Calu3 (cell line): Measurements from ENCODE around the gene MTUS2. TPM values are rescaled to one million over a fixed set of nuclear protein-coding genes. Genes with fewer than 3 reads are reported as not detected.

Experiments
- BruUV-seq: library from RNA; stranded (reverse); fragments of 400-500 nt; replicated peaks from 2 replicates; lab custom pipeline; 2021; lab: Mats Ljungman, UMichigan
- CTCF ChIA-PET: fragments of 300-600 bp; sonication (Branson Sonifier 250); formaldehyde crosslinking; loops from one replicate; lab custom pipeline; 2022; ENCODE audit warnings: antibody characterized with exemption; lab: Charles Lee
- DNase-seq: peaks from one replicate; pipeline ENCODE4 v3.0.0; 2022
- H3K27ac Mint-ChIP-seq: one replicate; pipeline ENCODE4 v1.8.0; 2022; ENCODE audit warnings: mixed read lengths; ENCODE audit not compliant: unreplicated experiment
- H3K27me3 Mint-ChIP-seq: one replicate; pipeline ENCODE4 v1.8.0; 2022; ENCODE audit warnings: mixed read lengths; ENCODE audit not compliant: unreplicated experiment
- H3K36me3 Mint-ChIP-seq: one replicate; pipeline ENCODE4 v1.8.0; 2022; ENCODE audit warnings: mild to moderate bottlenecking, moderate library complexity, mixed read lengths; ENCODE audit not compliant: insufficient read depth, unreplicated experiment
- H3K4me1 Mint-ChIP-seq: one replicate; pipeline ENCODE4 v1.8.0; 2022; ENCODE audit warnings: mild to moderate bottlenecking, low read depth, mixed read lengths; ENCODE audit not compliant: unreplicated experiment
- H3K4me3 Mint-ChIP-seq: one replicate; pipeline ENCODE4 v1.8.0; 2022; ENCODE audit warnings: mild to moderate bottlenecking, low read depth, moderate library complexity, mixed read lengths; ENCODE audit not compliant: unreplicated experiment
- H3K9me3 Mint-ChIP-seq: one replicate; pipeline ENCODE4 v1.8.0; 2022; ENCODE audit warnings: low read depth, mixed read lengths; ENCODE audit not compliant: unreplicated experiment
- CTCF ChIP-seq: fragments of 200-600 bp; IDR thresholded peaks from one replicate; pipeline ENCODE4 v1.8.0; 2022; ENCODE audit warnings: antibody characterized with exemption; ENCODE audit not compliant: unreplicated experiment
- intact Hi-C: fragments of 100-400 bp; cut with micrococcal nuclease; formaldehyde crosslinking; loops from one replicate; pipeline ENCODE4 v1.10.0; 2022; ENCODE audit not compliant: unreplicated experiment
- total RNA-seq: library from RNA; stranded (reverse); gene quantifications from 2 replicates; pipeline ENCODE4 v1.2.3, GENCODE V29; 2022

Gene MTUS2
- total RNA-seq, 1 experiment from 2014 or later, result not detected

GRCh38 chr13:29500386-29500785 lies 680.2 kb downstream of the MTUS2 start:
- intact Hi-C loops, result no loop called here
- no peak overlapping the region for H3K27ac Mint-ChIP-seq
- no peak for DNase-seq
- no TSS peak for BruUV-seq
- peaks cover 3% of the 10 kb centered on the region for H3K36me3 Mint-ChIP-seq
- no peak for TF ChIP-seq CTCF
- CTCF ChIA-PET, result no interaction called here
- H3K4me3 Mint-ChIP-seq, result no peak overlapping the region
- peaks cover 36% of the 10 kb centered on the region for H3K27me3 Mint-ChIP-seq
- peaks cover 11% of the 10 kb centered on the region for H3K4me1 Mint-ChIP-seq
- H3K9me3 Mint-ChIP-seq, result no peaks in the 10 kb centered on the region

DNA sequence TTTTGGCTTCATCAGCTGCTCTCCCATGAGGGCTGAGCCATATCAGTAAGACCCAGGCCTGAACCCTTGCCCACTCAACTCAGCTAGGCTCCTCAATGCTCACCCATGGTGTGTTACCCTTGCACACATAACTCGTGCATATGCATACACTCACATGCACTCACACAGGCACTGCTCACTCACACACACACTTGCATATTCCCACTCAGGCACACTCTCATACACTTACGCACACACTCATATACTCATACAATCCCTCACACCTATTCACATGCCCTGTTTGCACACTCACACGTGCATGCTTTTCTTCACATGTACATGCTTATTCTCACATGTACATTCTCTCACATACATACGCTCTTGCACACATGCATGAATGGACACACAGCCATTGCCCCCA lies 681.5 kb downstream of the MTUS2 start:
- H3K27ac Mint-ChIP-seq, result no peak overlapping the region
- peaks cover 7% of the 10 kb centered on the region for H3K36me3 Mint-ChIP-seq
- no peak for TF ChIP-seq CTCF
- no peaks in the 10 kb centered on the region for H3K9me3 Mint-ChIP-seq
- peaks cover 25% of the 10 kb centered on the region for H3K27me3 Mint-ChIP-seq
- H3K4me3 Mint-ChIP-seq, result no peak overlapping the region
- H3K4me1 Mint-ChIP-seq, result peaks cover 1% of the 10 kb centered on the region
- DNase-seq, result no peak
- intact Hi-C loops, result no loop called here
- BruUV-seq, result no TSS peak
- CTCF ChIA-PET, result no interaction called here

GRCh38 chr13:29502391-29503008 lies 682.4 kb downstream of the MTUS2 start:
- Mint-ChIP-seq H3K27me3 (peaks cover 17% of the 10 kb centered on the region), H3K4me1 (no peaks in the 10 kb centered on the region), H3K36me3 (peaks cover 10% of the 10 kb centered on the region), H3K27ac (no peak overlapping the region), H3K9me3 (no peaks in the 10 kb centered on the region), H3K4me3 (no peak overlapping the region)
- BruUV-seq, result no TSS peak
- no peak for TF ChIP-seq CTCF
- intact Hi-C loops, result no loop called here
- no peak for DNase-seq
- CTCF ChIA-PET, result no interaction called here

- intact Hi-C loops, result no loop called here
- CTCF ChIA-PET, result interaction anchor here (1.1 kb wide), 1 partner anchor 10 kb away, joined by 5 read pairs; no protein-coding TSS in a partner anchor
- H3K36me3 Mint-ChIP-seq, result peaks cover 18% of the 10 kb centered on the region
These were observed 683.1 kb downstream of the MTUS2 start for GRCh38 chr13:29503041-29503837.

More at GRCh38 chr13:29503041-29503837, 683.1 kb downstream of the MTUS2 start:
- H3K27ac Mint-ChIP-seq, result no peak overlapping the region
- no peak for TF ChIP-seq CTCF
- DNase-seq, result no peak
- peaks cover 14% of the 10 kb centered on the region for H3K27me3 Mint-ChIP-seq
- TSS peak; percentile 16 for BruUV-seq
- no peaks in the 10 kb centered on the region for H3K9me3 Mint-ChIP-seq
- no peaks in the 10 kb centered on the region for H3K4me1 Mint-ChIP-seq
- H3K4me3 Mint-ChIP-seq, result no peak overlapping the region
